NCI-H2171 (cell line): ENCODE measurements around the gene ATP6V1G3.
"Not testable (repeated sequence)": the region's sequence is repeated elsewhere in the genome, so short reads cannot be mapped to it uniquely, and the experiment has no call there.

ENCODE experiments used
- DNase-seq: peaks from one replicate; lab custom pipeline; 2025; lab: John Stamatoyannopoulos, UW

The ATP6V1G3 gene

GRCh38 chr1:198496216-198497143 lies 44.0 kb downstream of the ATP6V1G3 start:
- no peak for DNase-seq

GRCh38 chr1:198495631-198496030 lies 44.8 kb downstream of the ATP6V1G3 start:
- DNase-seq, result no peak

DNA sequence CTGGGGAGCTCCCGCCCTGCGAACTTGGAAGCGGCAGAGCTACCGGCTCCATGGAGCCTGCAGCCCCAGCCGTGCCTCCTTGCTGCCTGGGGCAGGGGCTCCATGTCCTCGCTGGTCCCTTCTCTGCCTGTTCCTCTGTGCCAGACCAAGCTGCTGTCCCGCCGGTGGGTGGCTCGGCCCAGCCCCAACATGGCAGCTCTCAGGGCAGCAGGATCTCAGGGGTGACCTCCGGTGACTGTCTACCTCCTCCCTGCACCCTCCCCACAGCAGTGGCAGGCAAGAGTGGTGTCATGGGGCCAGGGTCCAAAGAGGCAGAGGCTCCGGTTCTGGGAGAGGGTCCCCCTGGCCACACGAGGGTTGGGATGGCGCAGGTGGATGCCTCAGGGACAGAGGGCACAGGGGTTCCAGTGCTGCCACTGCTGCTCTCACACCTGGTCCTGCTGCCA lies 45.8 kb downstream of the ATP6V1G3 start:
- DNase-seq, result no peak

GRCh38 chr1:198494139-198494538 lies 46.3 kb downstream of the ATP6V1G3 start:
- DNase-seq, result no peak

DNA sequence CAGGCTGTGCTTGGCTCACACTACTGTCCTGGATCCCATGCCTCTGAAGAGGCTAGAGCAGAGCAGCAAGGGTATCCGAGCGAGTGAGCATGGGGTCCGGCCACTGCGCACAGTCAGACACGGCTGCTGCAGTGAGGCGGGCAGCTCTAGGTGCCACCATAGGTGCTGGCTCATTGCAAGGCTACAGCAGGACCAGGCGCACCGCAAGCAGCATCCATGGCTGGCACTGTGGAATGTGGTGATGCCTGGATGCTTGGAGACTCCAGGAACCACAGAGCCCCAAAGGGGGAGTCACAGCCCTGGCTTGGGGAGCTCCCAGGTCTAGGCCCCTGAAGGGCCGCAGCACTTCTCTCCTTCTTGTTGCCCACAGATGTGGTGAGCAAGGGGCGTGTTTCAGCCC lies 47.2 kb downstream of the ATP6V1G3 start:
- no peak for DNase-seq

- DNase-seq, result no peak
These were observed 47.6 kb downstream of the ATP6V1G3 start for GRCh38 chr1:198492872-198493271.

- no peak for DNase-seq
These were observed 48.9 kb downstream of the ATP6V1G3 start for GRCh38 chr1:198491596-198491995.

DNA sequence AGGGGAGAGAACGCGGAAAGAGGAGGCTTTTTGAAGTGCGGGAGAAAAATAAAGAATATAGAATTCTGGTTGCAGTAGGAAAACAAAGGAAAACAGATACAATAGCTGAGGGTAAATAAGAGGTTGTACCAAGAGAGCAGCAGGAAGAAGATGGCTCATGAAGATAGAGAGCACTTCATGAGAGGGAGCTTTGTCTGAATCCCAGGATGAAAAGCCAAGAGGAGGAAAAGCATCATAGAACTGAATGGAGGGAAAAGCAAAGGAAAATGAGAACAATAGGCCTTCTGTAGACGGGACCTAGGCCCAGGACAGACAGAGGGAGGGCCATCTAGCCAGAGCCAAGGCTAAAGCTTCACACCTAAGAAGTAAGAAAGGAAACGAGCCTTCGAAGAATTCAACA lies 49.5 kb downstream of the ATP6V1G3 start:
- no peak for DNase-seq

DNA sequence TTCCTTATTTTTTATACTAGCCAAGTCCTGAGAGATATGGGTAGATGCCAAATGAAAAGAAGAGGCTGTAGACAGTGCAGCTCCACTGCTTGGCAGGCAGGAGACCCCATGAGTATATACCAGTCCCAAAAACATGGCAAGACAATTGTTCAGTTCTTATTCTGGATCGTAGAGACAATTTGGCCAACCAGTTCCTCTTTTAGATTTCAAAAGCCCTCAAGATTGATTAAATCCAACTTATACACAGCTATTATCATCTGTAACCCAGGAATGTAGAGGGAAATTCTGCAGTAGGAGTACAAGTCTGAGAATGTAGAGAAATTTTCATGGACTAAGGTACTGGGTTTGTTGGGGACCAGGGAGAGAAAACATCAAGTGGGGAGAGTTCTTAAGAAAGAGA lies 50.3 kb downstream of the ATP6V1G3 start:
- DNase-seq, result no peak

DNA sequence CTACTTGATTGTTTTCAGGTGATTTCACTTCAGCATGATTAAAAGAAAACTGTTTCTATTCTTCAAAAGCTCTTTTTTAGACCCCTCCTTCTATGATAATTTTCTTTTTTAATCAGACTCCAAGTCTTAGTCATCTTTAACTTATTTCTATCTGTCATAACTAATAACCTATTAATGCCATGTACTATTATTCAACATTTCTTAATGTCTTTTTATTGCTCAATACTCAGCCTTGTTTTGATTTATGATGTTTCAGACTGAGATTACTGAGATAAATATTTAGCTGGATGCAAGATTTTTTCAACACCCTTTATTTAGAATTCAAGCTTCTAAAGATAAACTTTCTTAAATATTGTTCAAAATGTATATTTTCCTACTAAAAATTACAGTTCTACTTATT lies 53.6 kb downstream of the ATP6V1G3 start:
- no peak for DNase-seq

- DNase-seq, result no peak
These were observed 56.8 kb downstream of the ATP6V1G3 start for GRCh38 chr1:198483645-198484044.

DNA sequence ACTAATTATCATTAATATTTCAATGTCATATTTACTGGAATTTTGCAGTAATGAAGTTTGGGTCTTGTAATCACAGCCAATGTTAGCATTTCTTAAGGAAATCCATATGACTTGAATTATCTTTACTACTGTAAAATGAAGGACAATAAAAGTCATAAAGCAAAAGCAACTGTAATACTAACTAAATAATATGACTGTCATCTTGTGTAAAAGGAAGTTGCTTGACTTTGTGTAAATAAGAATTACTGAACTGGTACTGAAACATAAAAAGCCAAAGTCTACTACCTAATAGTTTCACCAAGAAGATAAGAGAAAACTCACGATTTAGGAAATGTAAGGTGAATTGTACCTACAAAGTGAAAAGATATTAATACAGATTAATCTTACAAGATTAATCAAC lies 57.5 kb downstream of the ATP6V1G3 start:
- no peak for DNase-seq

- no peak for DNase-seq
These were observed 58.8 kb downstream of the ATP6V1G3 start for GRCh38 chr1:198481661-198482060.

GRCh38 chr1:198480876-198481275 lies 59.6 kb downstream of the ATP6V1G3 start:
- no peak for DNase-seq

- not testable (repeated sequence) for DNase-seq
These were observed 63.1 kb downstream of the ATP6V1G3 start for GRCh38 chr1:198477354-198477753.
